ENCODE data around the gene PIKFYVE. TPM values are rescaled to one million over a fixed set of nuclear protein-coding genes. Genes with fewer than 3 reads are reported as not detected.
"Not testable (repeated sequence)": the region's sequence is repeated elsewhere in the genome, so short reads cannot be mapped to it uniquely, and the experiment has no call there.

Gene PIKFYVE
- polyA plus RNA-seq, 3 donors, result 24.3 to 27.2 (median 25.6) TPM

GRCh38 chr2:208358758-208359631 lies 92.9 kb downstream of the PIKFYVE start:
- DNase-seq (ENCODE audit: low read depth in 3 of 3, low spot score in 2 of 3), result no peak

GRCh38 chr2:208359632-208359986 lies 93.6 kb downstream of the PIKFYVE start:
- DNase-seq (ENCODE audit: low read depth in 3 of 3, low spot score in 2 of 3), result no peak

GRCh38 chr2:208360259-208361076 lies 94.4 kb downstream of the PIKFYVE start:
- DNase-seq (ENCODE audit: low read depth in 3 of 3, low spot score in 2 of 3), result no peak

- no peak for DNase-seq (ENCODE audit: low read depth in 3 of 3, low spot score in 2 of 3)
Measured at GRCh38 chr2:208361077-208361441, 95.0 kb downstream of the PIKFYVE start.

- no peak for DNase-seq (ENCODE audit: low read depth in 3 of 3, low spot score in 2 of 3)
Measured at GRCh38 chr2:208363485-208363884, 97.4 kb downstream of the PIKFYVE start.

GRCh38 chr2:208366215-208367127 lies 100.4 kb downstream of the PIKFYVE start:
- no peak for DNase-seq (ENCODE audit: low read depth in 3 of 3, low spot score in 2 of 3)

- no peak for DNase-seq (ENCODE audit: low read depth in 3 of 3, low spot score in 2 of 3)
Measured at GRCh38 chr2:208369091-208369490, 103.0 kb downstream of the PIKFYVE start.

GRCh38 chr2:208370881-208371633 lies 105.0 kb downstream of the PIKFYVE start:
- no peak for DNase-seq (ENCODE audit: low read depth in 3 of 3, low spot score in 2 of 3)

- no peak for DNase-seq (ENCODE audit: low read depth in 3 of 3, low spot score in 2 of 3)
Measured at GRCh38 chr2:208371634-208371935, 105.5 kb downstream of the PIKFYVE start.

GRCh38 chr2:208373460-208374089 lies 107.5 kb downstream of the PIKFYVE start:
- peak in 2 of 3 donors; percentile 20 to 30 for DNase-seq (ENCODE audit: low read depth in 3 of 3, low spot score in 2 of 3)

- no peak for DNase-seq (ENCODE audit: low read depth in 3 of 3, low spot score in 2 of 3)
Measured at GRCh38 chr2:208375491-208376068, 109.5 kb downstream of the PIKFYVE start.

GRCh38 chr2:208377344-208377860 lies 111.3 kb downstream of the PIKFYVE start:
- DNase-seq (ENCODE audit: low read depth in 3 of 3, low spot score in 2 of 3), result not testable (repeated sequence)

- DNase-seq (ENCODE audit: low read depth in 3 of 3, low spot score in 2 of 3), result no peak
Measured at GRCh38 chr2:208379192-208379591, 113.1 kb downstream of the PIKFYVE start.

GRCh38 chr2:208384637-208385036 lies 118.6 kb downstream of the PIKFYVE start:
- DNase-seq (ENCODE audit: low read depth in 3 of 3, low spot score in 2 of 3), result no peak

- no peak for DNase-seq (ENCODE audit: low read depth in 3 of 3, low spot score in 2 of 3)
Measured at GRCh38 chr2:208386541-208386940, 120.5 kb downstream of the PIKFYVE start.

GRCh38 chr2:208389940-208390339 lies 123.9 kb downstream of the PIKFYVE start:
- no peak for DNase-seq (ENCODE audit: low read depth in 3 of 3, low spot score in 2 of 3)

- DNase-seq (ENCODE audit: low read depth in 3 of 3, low spot score in 2 of 3), result no peak
Measured at GRCh38 chr2:208392300-208392699, 126.2 kb downstream of the PIKFYVE start.

- not testable (repeated sequence) for DNase-seq (ENCODE audit: low read depth in 3 of 3, low spot score in 2 of 3)
Measured at GRCh38 chr2:208396796-208397195, 130.7 kb downstream of the PIKFYVE start.

- DNase-seq (ENCODE audit: low read depth in 3 of 3, low spot score in 2 of 3), result no peak
Measured at GRCh38 chr2:208399201-208399600, 133.1 kb downstream of the PIKFYVE start.

Data from right renal cortex interstitium (tissue), 3 donors.